Activated CD4-positive, alpha-beta T cell treated with anti-CD3 and anti-CD28 coated beads, Interleukin-2, amount 50 U/mL, for 16 hours (primary cell): ENCODE data around the gene GPR176.

ENCODE experiments used
- DNase-seq: peaks from one replicate; pipeline ENCODE4 v3.0.0-alpha.2; 2020

The GPR176 gene

DNA sequence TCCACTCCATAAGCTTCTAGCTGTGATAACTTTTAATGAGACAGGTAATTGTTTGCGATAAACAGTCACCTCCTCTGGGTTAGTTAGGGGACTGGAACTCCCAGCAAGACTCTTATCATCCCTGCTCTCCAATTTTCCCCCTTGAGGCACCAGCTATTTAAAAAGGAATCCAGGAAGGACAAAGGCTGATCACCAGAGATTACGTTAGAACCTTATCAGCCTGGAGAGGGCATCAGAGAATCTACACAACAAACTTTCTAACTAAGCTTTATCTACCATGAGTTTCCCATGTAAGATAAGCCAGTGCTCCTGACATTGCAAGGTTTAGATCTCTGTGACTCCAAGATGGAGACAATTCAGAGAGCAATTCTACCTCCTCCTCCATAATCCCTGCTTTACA is 31.3 kb downstream of the GPR176 start:
- no peak for DNase-seq

GRCh38 chr15:39888243-39888642 is 31.8 kb downstream of the GPR176 start:
- DNase-seq, result no peak

DNA sequence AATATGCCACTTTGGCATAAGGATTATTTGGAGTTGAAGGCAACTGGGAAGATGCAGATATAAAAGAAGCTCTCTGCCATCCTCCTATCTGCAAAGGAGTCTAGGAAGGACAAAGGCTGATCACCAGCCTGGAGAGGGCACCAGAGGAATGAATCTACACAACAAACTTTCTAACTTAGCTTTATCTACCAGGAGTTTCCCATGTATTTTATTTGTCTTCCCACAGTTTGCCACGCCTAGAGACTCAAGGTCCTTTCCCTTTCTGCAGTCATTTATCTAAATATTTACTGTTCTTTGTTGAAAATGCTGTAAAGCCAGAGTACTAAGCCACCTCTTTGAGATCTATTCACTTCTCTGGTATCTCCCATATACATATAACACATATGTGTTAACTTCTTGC is 32.2 kb downstream of the GPR176 start:
- no peak for DNase-seq

DNA sequence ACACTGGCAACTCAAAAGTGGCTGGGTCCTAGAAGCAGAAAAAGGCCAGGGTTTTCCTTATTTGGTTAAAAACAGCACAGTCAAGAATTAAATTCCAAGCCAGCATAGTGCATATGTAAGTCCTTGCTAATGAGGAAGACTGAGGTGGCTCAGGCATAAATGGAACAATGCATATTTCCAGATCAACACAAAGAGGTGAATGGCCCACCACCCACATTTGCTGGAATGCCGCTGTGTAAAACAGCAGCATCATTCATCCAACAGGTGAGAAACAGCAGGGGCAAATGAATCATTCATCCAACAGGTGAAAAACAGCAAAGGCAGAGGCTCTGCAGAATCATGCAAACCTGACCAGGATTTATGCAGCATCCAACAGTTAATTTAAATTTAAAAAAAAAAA is 32.9 kb downstream of the GPR176 start:
- no peak for DNase-seq

DNA sequence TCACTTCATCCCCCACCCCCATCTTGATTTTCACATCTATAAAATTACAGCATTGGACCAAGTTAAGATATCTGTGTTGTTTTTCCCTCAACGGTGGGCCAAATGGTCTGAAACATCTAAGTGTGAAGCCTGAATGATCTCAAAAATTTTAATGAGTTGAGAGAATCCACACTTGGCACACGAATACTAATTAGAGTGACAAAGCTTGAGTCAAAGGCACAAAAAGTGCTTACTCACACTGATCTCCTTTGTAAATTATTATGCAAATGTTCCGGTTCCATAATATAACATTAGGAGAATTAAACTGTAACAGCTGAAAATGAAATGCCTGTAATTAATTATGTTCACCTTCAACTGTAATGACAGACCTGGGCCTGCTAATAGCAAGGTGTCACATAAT is 33.6 kb downstream of the GPR176 start:
- no peak for DNase-seq

DNA sequence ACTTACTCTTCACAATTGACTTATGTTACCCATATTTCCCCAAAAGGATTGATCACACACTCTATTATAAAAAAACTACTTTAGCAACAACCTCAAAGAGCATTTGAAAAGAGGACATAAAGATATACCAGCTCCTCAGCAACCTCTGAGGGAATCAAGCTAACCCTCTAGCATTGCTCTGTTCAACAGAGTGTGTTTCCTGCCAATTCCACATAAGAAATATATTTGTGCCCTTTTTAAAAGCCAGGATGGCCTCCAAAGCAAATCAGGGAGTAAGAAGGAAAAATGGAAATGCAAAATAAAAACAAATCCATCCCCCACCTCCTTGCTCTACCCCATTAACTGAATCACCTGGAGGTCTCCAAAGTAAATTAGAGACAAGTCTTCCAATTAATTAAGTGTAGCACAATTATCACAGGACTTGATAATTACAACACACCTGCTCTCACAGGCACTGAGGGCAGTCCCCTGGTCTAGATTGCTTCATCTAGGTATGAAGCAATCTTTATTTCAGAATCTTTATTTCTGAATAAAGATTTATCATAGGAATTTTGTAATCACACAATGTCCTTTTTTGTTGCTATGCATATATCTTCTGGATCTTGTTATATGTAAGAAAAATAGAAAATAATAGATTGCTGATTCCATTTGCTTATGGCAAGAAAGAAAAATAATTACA is 34.8 kb downstream of the GPR176 start:
- no peak for DNase-seq

- no peak for DNase-seq
These were observed 35.7 kb downstream of the GPR176 start for GRCh38 chr15:39884351-39884750.

DNA sequence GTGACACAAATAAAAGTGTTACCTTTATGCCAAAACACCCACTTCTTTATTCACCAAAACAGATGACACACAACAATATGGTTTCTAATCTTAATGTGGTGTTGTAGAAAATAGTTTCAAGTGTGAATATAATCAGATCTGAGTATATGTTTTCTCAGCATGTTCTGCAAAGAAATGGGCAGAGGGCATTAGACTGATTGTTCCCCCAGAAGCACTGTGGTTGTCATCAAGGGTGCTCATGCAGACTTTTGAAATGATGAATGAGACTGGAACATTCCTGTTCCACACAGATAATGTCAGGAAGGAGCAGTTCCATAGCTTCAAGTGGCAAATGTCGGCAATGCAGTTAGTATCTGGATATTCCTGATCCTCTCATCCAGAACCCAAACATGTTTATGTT is 37.5 kb downstream of the GPR176 start:
- no peak for DNase-seq

- no peak for DNase-seq
These were observed 38.3 kb downstream of the GPR176 start for GRCh38 chr15:39881790-39882189.

DNA sequence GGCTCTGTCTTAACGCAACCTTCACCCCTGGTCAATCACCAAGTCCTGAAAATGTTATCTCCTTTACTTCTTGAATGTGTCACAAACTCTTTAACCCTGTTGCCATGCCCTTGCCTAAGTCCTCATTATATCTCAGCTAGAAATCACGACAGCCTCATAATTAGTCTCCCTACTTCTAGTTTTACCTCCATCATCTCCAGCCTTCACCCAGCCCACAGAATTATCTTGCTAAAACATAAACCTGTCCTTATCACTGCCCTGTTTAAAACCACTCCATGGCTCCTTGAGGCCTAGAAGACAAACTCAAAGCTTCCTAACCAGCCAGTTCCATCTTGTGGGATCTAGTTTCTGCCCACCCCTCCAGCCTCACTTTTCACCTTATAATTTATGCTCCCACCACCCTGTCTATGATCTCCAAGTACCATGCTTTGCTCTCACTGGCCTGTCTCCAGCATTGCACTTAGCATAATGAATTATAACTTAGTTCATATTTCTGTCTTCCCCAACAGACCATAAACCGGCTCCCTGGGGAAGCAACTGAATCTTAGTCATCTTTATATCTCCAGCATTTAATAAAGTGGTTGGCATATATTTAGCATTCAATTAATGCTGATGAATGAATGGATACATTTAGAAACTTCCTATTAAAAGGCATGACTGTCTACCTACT is 39.2 kb downstream of the GPR176 start:
- no peak for DNase-seq

DNA sequence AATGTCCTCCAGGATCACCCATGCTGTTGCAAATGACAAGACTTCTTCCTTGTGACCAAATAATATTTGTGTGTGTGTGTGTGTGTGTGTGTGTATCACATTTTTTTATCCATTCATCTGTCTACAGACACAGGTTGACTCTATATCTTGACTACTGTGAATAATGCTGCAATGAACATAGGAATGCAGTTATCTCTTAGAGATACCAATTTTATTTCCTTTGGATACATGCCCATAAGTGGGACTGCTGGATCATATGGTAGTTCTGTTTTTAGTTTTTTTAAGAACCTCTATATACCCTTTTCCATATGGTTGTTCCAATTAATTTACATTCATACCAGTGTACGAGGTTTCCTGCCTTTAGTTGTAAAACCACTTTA is 41.7 kb downstream of the GPR176 start:
- DNase-seq, result no peak

- DNase-seq, result peak; percentile 30
These were observed 45.0 kb downstream of the GPR176 start for GRCh38 chr15:39874890-39875549.

DNA sequence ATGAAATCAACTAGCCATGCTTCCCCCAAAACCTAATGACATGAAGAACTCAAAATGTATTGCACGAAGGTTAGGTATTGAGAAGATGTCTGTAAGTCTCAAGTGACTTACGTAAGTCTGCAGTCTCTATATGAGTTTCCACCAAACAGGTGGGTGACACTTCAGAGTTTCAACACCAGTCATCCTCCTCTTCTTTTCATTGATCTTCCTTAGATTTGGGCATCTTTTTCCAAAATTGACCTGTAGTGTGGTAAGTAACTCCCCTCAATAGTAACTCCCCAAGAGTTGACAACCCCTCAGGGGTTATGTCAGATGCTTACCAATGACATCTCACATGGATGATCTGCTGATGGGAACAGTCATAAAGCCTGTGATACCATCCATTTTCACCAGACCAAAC is 46.1 kb downstream of the GPR176 start:
- peak; percentile 52 for DNase-seq

DNA sequence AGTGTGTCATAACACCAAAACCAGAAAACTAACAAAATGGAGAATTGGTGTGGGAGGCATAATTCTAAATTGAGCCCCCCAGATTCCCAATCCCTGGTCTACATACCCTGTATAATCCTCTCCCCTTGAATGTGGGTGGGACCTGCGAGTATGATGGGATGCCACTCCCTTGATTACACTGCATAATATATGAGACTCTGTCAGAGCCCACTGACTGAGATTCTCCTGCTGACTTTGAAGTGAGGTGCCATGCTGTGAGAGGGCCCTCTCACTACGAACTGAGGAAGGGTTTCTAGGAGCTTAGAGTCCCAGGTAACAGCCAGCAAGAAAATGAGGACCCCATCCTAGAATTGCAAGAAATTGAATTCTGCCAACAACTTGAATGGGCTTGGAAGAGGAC is 49.5 kb downstream of the GPR176 start:
- no peak for DNase-seq

- DNase-seq, result no peak
These were observed 50.1 kb downstream of the GPR176 start for GRCh38 chr15:39869858-39870515.

DNA sequence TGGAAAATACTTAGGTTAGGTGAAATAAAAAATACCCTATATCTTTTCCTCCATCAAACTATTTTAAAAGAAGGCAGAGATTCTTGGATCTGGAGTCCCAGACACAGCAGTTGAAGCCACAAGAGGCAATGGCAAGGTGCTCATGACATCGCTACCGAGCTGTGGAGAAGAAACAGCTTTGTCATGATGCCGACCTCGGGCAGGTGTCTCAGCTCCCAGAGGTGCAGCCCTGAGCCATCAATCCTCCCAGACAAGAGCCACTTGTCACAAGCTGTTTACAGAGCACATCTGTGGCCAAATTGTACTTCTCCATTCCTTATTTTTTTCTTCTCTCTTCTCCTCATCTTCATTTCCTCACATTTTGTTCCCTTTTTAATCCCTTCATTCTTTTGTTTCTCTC is 50.8 kb downstream of the GPR176 start:
- DNase-seq, result no peak

DNA sequence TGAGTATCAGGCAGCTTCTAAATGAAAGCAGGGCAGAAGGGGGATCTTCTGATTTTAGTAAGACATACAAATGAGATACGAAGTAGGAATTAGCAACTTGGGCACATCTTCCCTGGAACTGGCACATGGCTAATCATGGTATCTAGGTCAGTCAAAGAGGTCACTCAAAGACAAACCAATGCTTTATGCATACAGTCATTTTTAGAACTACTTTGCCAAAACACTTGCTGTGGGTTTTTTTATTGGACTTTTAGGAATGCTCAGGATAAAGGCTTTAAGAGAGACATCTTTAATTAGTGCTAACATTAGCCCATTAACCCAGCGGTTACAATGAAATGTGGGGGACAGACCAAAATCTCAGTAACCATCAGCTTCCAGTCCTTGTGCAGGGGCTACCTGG is 51.7 kb downstream of the GPR176 start:
- DNase-seq, result no peak

DNA sequence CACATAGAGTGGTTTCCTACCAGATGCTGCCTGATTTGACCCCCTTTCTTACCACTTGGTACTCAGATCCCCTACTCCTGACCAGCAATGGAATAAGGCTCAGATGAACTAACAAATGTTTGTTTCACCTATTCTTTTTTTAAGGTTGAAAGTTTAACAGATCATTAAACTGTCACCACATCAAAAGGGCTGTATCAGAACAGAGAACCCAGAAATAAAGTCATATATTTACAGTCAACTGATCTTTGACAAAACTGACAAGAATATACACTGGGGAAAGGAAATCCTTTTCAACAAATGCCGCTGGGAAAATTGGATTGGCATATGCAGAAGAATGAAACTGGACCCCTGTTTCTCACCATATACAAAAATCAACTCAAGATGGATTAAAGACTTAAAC is 56.0 kb downstream of the GPR176 start:
- DNase-seq, result no peak

DNA sequence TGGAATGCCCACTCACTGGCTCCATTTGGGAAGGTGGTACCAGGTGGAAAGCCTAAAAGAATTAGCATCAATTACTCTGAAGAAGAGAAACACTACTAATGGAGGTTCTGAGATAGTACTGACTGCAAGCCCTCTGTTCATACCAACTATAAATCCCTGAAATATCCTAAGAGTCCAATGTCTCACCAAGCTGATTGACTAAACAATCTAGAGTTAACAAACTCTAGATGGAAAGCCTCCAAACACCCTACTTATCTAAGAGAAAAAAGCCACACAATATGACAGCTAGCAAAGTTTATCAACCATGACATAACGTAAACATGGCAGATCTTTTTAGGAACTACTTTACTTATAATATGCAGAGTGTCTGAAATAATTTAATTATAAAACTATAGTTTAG is 59.2 kb downstream of the GPR176 start:
- no peak for DNase-seq

DNA sequence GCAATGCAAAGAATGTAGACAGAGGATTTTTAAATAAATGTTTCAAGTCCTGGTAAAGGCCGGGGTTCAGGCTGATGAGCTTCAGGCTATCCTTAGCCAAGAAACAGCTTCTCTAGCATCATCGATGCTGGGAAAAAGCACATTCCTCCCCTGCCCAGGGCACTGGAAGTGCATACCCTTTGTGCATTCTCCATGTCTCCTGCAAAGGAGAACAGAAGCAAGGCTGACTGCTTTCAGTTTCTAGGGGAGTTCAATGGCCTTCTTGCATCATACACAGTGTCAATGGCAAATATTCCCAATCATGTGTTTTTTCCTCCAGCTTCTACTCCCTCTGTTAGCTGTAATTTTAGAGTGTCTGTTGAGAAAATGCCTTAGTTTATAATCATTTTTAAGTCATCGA is 59.9 kb downstream of the GPR176 start:
- no peak for DNase-seq

GRCh38 chr15:39859636-39860035 is 60.4 kb downstream of the GPR176 start:
- DNase-seq, result no peak

DNA sequence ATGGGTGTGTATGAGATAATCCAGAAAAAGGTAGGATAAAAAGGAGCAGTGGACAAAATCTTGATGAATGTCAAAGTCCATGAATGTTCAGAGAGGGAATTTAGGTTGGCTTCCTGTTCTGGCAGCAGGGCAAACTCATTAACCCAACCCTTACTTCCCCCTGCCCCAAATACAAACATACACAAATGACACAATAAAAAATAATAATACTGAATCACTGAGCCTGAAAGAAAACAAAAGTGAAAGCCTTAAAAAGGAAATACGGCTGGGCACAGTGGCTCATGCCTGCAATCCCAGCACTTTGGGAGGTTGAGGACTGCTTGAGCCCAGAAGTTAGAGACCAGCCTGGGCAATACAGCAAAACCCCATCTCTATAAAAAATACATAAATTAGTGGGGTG is 62.9 kb downstream of the GPR176 start:
- no peak for DNase-seq

DNA sequence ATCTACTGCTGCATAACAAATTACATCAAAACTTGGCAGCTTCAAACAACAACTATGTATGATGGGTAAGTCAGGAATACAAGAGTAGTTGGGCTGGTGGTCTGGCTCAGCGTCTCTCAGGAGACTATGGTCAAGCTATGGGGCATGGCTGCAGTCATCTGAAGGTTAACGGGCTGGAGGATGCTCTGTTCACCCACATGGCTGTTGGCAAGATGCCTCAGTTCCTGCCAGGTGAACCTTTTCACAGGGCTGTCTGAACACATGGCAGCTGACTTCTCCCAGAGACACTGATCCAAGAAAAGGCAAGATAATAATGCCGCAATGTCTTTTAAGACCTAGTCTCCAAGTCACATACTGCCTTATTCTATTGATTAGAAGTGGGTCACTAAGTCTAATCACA is 63.7 kb downstream of the GPR176 start:
- no peak for DNase-seq

GRCh38 chr15:39855400-39855799 is 64.7 kb downstream of the GPR176 start:
- DNase-seq, result no peak
